Measurements from ENCODE around the gene KANSL2.
"Not testable (repeated sequence)": the region's sequence is repeated elsewhere in the genome, so short reads cannot be mapped to it uniquely, and the experiment has no call there.

KANSL2 gene

GRCh38 chr12:48682533-48682905 lies 481 bp upstream of the KANSL2 start:
- not testable (repeated sequence) for DNase-seq

- DNase-seq, result no peak
Observed at GRCh38 chr12:48681399-48681709, 684 bp downstream of the KANSL2 start.

GRCh38 chr12:48680861-48681260 lies 1.2 kb downstream of the KANSL2 start:
- no peak for DNase-seq

- no peak for DNase-seq
Observed at GRCh38 chr12:48678551-48679185, 3.4 kb downstream of the KANSL2 start.

GRCh38 chr12:48671231-48671856 lies 10.7 kb downstream of the KANSL2 start:
- no peak for DNase-seq

- no peak for DNase-seq
Observed at GRCh38 chr12:48668996-48669395, 13.0 kb downstream of the KANSL2 start.

- no peak for DNase-seq
Observed at GRCh38 chr12:48659863-48660262, 22.2 kb downstream of the KANSL2 start.

- DNase-seq, result no peak
Observed at GRCh38 chr12:48651681-48652080, 30.4 kb downstream of the KANSL2 start.

- not testable (repeated sequence) for DNase-seq
Observed at GRCh38 chr12:48645354-48645753, 36.7 kb downstream of the KANSL2 start.

- no peak for DNase-seq
Observed at GRCh38 chr12:48643011-48643410, 39.0 kb downstream of the KANSL2 start.

- DNase-seq, result not testable (repeated sequence)
Observed at GRCh38 chr12:48641752-48642555, 40.1 kb downstream of the KANSL2 start.

GRCh38 chr12:48640854-48641253 lies 41.2 kb downstream of the KANSL2 start:
- no peak for DNase-seq

GRCh38 chr12:48640428-48640827 lies 41.6 kb downstream of the KANSL2 start:
- no peak for DNase-seq

GRCh38 chr12:48631071-48631470 lies 51.0 kb downstream of the KANSL2 start:
- DNase-seq, result no peak

- DNase-seq, result no peak
Observed at GRCh38 chr12:48630346-48630745, 51.7 kb downstream of the KANSL2 start.

GRCh38 chr12:48629541-48629940 lies 52.5 kb downstream of the KANSL2 start:
- DNase-seq, result no peak

- DNase-seq, result no peak
Observed at GRCh38 chr12:48627556-48627955, 54.5 kb downstream of the KANSL2 start.

GRCh38 chr12:48622997-48623396 lies 59.0 kb downstream of the KANSL2 start:
- not testable (repeated sequence) for DNase-seq

- peak; percentile 72 to 81 for DNase-seq
Observed at GRCh38 chr12:48618541-48618940, 63.5 kb downstream of the KANSL2 start.

- no peak for DNase-seq
Observed at GRCh38 chr12:48615681-48616080, 66.4 kb downstream of the KANSL2 start.

GRCh38 chr12:48613321-48613720 lies 68.7 kb downstream of the KANSL2 start:
- DNase-seq, result no peak
